H1 (cell line): ENCODE results near the gene TMCC3.

Experiments
- CTCF ChIP-seq, 3 experiments: IDR thresholded peaks; 1 replicate in 2 of 3; 2 replicates in 1 of 3; pipeline versions ENCODE4 v1.5.1 to v1.6.1; 2011; ENCODE audit warnings: low read length in 3 of 3, mild to moderate bottlenecking in 3 of 3, inconsistent platforms in 2 of 3, low read depth in 1 of 3, moderate library complexity in 1 of 3; ENCODE audit not compliant: insufficient read depth in 1 of 3; ENCODE audit errors: control extremely low read depth in 1 of 3
- EP300 ChIP-seq, 2 experiments: IDR thresholded peaks; 1 replicate in 1 of 2; 2 replicates in 1 of 2; pipeline ENCODE4 v1.6.1; 2011 to 2012; ENCODE audit warnings: low read depth in 2 of 2, low read length in 2 of 2, mild to moderate bottlenecking in 2 of 2, borderline replicate concordance in 1 of 2, inconsistent platforms in 1 of 2, moderate library complexity in 1 of 2
- GABPA ChIP-seq: IDR thresholded peaks from 2 replicates; pipeline ENCODE4 v1.6.1; 2011; ENCODE audit warnings: mild to moderate bottlenecking, low read length, moderate library complexity, borderline replicate concordance; ENCODE audit not compliant: insufficient read depth
- GTF2F1 ChIP-seq: IDR thresholded peaks from 2 replicates; pipeline ENCODE4 v1.6.1; 2012; ENCODE audit warnings: low read depth, low read length, improper control_type of control experiment, borderline replicate concordance
- KDM5A ChIP-seq: fragments of 200-600 bp; IDR thresholded peaks from 2 replicates; pipeline ENCODE4 v1.7.1; 2012; ENCODE audit warnings: mild to moderate bottlenecking, low read length, inconsistent platforms, mixed read lengths
- MAFK ChIP-seq: IDR thresholded peaks from 2 replicates; pipeline ENCODE4 v1.6.1; 2012; ENCODE audit warnings: low read depth, mild to moderate bottlenecking, improper control_type of control experiment, low read length
- POLR2AphosphoS5 ChIP-seq: IDR thresholded peaks from 2 replicates; pipeline ENCODE4 v1.6.1; 2011; ENCODE audit warnings: low read depth, low read length
- SP2 ChIP-seq: IDR thresholded peaks from 2 replicates; pipeline ENCODE4 v1.6.1; 2012; ENCODE audit warnings: mild to moderate bottlenecking, low read length, inconsistent platforms
- SUZ12 ChIP-seq: fragments of 200-600 bp; sonication (generic); IDR thresholded peaks from 2 replicates; pipeline ENCODE4 v1.6.1; 2012; ENCODE audit warnings: mild to moderate bottlenecking, inconsistent platforms, low read length, moderate library complexity, mixed read lengths

GRCh38 chr12:94674835-94675234 is 24.5 kb upstream of the TMCC3 start:
- no peak for TF ChIP-seq EP300 (IDR thresholded peaks at IDR 0.05; ENCODE audit: borderline replicate concordance in 1 of 2, low read depth in 2 of 2, low read length in 2 of 2)
- TF ChIP-seq GABPA: no peak
- TF ChIP-seq CTCF (IDR thresholded peaks at IDR 0.05; ENCODE audit: control extremely low read depth in 1 of 3, insufficient read depth in 1 of 3, low read depth in 1 of 3, low read length in 3 of 3): no peak
- no peak for TF ChIP-seq POLR2AphosphoS5
- no peak for TF ChIP-seq MAFK
- no peak for TF ChIP-seq GTF2F1
- TF ChIP-seq KDM5A: no peak
- TF ChIP-seq SP2: no peak
- no peak for TF ChIP-seq SUZ12
